CD1c-positive myeloid dendritic cell (primary cell): ENCODE measurements around the gene CSNK1E.

Experiments
- DNase-seq: peaks from one replicate; pipeline ENCODE4 v3.0.0-alpha.2; 2016; ENCODE audit errors: extremely low spot score

The CSNK1E gene

GRCh38 chr22:38327805-38328204, 10.6 kb upstream of the CSNK1E start:
- no peak for DNase-seq

GRCh38 chr22:38327396-38327795, 10.2 kb upstream of the CSNK1E start:
- no peak for DNase-seq

GRCh38 chr22:38325587-38325986, 8.4 kb upstream of the CSNK1E start:
- no peak for DNase-seq

- DNase-seq, result no peak
These were observed 3.6 kb upstream of the CSNK1E start for GRCh38 chr22:38320605-38321402.

- DNase-seq, result no peak
These were observed 1.9 kb upstream of the CSNK1E start for GRCh38 chr22:38318792-38319773.

GRCh38 chr22:38317995-38318715, 922 bp upstream of the CSNK1E start:
- peak; percentile 79 for DNase-seq

GRCh38 chr22:38316364-38317121, 690 bp downstream of the CSNK1E start:
- peak; percentile 48 for DNase-seq

- DNase-seq, result peak; percentile 5
These were observed 1.3 kb downstream of the CSNK1E start for GRCh38 chr22:38315823-38316363.

GRCh38 chr22:38314933-38315822, 2.1 kb downstream of the CSNK1E start:
- DNase-seq, result peak; percentile 19

- DNase-seq, result no peak
These were observed 2.9 kb downstream of the CSNK1E start for GRCh38 chr22:38314051-38314932.

GRCh38 chr22:38313384-38313955, 3.8 kb downstream of the CSNK1E start:
- DNase-seq, result no peak

GRCh38 chr22:38312261-38312800, 4.9 kb downstream of the CSNK1E start:
- no peak for DNase-seq

GRCh38 chr22:38311323-38311620, 6.0 kb downstream of the CSNK1E start:
- peak; percentile 18 for DNase-seq

- no peak for DNase-seq
These were observed 6.5 kb downstream of the CSNK1E start for GRCh38 chr22:38310518-38311322.

GRCh38 chr22:38309614-38310517, 7.4 kb downstream of the CSNK1E start:
- peak; percentile 13 for DNase-seq

- no peak for DNase-seq
These were observed 8.3 kb downstream of the CSNK1E start for GRCh38 chr22:38308791-38309498.
